HepG2 (cell line): ENCODE results near the gene KANK3. TPM values are rescaled to one million over a fixed set of nuclear protein-coding genes. Genes with fewer than 3 reads are reported as not detected.
A peak's percentile ranks its signal among the peaks of the same experiment; 100 is the strongest.

ENCODE experiments used
- AHDC1 ChIP-seq: sonication (generic); formaldehyde crosslinking; IDR thresholded peaks from 2 replicates; pipeline ENCODE4 v1.5.1; 2020; ENCODE audit warnings: mild to moderate bottlenecking, missing genetic modification reagents, borderline replicate concordance
- FIP1L1 ChIP-seq: fragments of 200-400 bp; formaldehyde crosslinking; IDR thresholded peaks from 2 replicates; pipeline ENCODE4 v1.6.1; 2018; ENCODE audit warnings: low read depth, mild to moderate bottlenecking, low read length, moderate library complexity, borderline replicate concordance; ENCODE audit not compliant: insufficient read depth
- GPN1 ChIP-seq: sonication (generic); formaldehyde crosslinking; IDR thresholded peaks from 2 replicates; pipeline ENCODE4 v1.5.1; 2020; ENCODE audit warnings: missing genetic modification reagents, borderline replicate concordance
- HHEX ChIP-seq: IDR thresholded peaks from 2 replicates; pipeline ENCODE4 v1.6.1; 2016; ENCODE audit warnings: control low read depth
- HMGXB3 ChIP-seq: sonication (generic); formaldehyde crosslinking; IDR thresholded peaks from 2 replicates; pipeline ENCODE4 v1.4.0; 2020; ENCODE audit warnings: missing genetic modification reagents, borderline replicate concordance
- HNF4G ChIP-seq, 2 experiments: sonication (generic) in 1 of 2; formaldehyde crosslinking in 1 of 2; IDR thresholded peaks; 2 replicates each; pipeline versions ENCODE4 v1.4.0 to v1.6.1; 2011 to 2020; ENCODE audit warnings: borderline replicate concordance in 2 of 2, low read depth in 2 of 2, mild to moderate bottlenecking in 2 of 2, low read length in 1 of 2, missing genetic modification reagents in 1 of 2, moderate library complexity in 1 of 2
- KAT8 ChIP-seq: IDR thresholded peaks from 2 replicates; pipeline ENCODE4 v1.6.1; 2016; ENCODE audit warnings: missing genetic modification reagents, missing compliant biosample characterization
- KDM4B ChIP-seq: sonication (generic); formaldehyde crosslinking; IDR thresholded peaks from 2 replicates; pipeline ENCODE4 v1.4.0; 2020; ENCODE audit warnings: missing genetic modification reagents
- MAZ ChIP-seq, 2 experiments: sonication (generic) in 1 of 2; formaldehyde crosslinking in 1 of 2; IDR thresholded peaks; 2 replicates each; pipeline versions ENCODE4 v1.5.0 to v1.6.1; 2012 to 2020; ENCODE audit warnings: low read depth in 2 of 2, mild to moderate bottlenecking in 2 of 2, borderline replicate concordance in 1 of 2, improper control_type of control experiment in 1 of 2, low read length in 1 of 2, missing genetic modification reagents in 1 of 2, moderate library complexity in 1 of 2
- NFE2 ChIP-seq: sonication (generic); formaldehyde crosslinking; IDR thresholded peaks from 2 replicates; pipeline ENCODE4 v1.4.0; 2020; ENCODE audit warnings: missing genetic modification reagents
- ZKSCAN8 ChIP-seq: IDR thresholded peaks from 2 replicates; pipeline ENCODE4 v1.6.1; 2016; ENCODE audit warnings: borderline replicate concordance, missing genetic modification reagents, missing compliant biosample characterization
- ZNF24 ChIP-seq: fragments of 450-650 bp; IDR thresholded peaks from 2 replicates; pipeline ENCODE4 v1.6.1; 2017; ENCODE audit warnings: antibody characterized with exemption, mild to moderate bottlenecking
- ZNF30 ChIP-seq: sonication (generic); formaldehyde crosslinking; IDR thresholded peaks from 2 replicates; pipeline ENCODE4 v1.5.0; 2020; ENCODE audit warnings: mild to moderate bottlenecking, missing genetic modification reagents
- ZNF772 ChIP-seq: sonication (generic); formaldehyde crosslinking; IDR thresholded peaks from 2 replicates; pipeline ENCODE4 v1.5.0; 2020; ENCODE audit warnings: mild to moderate bottlenecking, missing genetic modification reagents
- polyA plus RNA-seq, 8 experiments: library from polyadenylated mRNA; depleted of rRNA in 3 of 8; stranded (reverse) in 7 of 8; unstranded in 1 of 8; fragments of >200 nt; fragmentation: Illumina TruSeq in 4 of 8; extraction: Trizol in 4 of 8; gene quantifications; 2 replicates each; pipeline versions ENCODE4 v1.2.1 to v1.2.3, GENCODE V29; 2011 to 2016; ENCODE audit warnings: low read depth in 4 of 8, missing spikeins in 1 of 8, mixed read lengths in 1 of 8; ENCODE audit not compliant: insufficient read depth in 1 of 8
- total RNA-seq, 5 experiments: library from RNA; depleted of rRNA; stranded (reverse); fragments of >200 nt; fragmentation: Illumina TruSeq; extraction: Trizol; gene quantifications; 2 replicates each; pipeline ENCODE4 v1.2.3, GENCODE V29; 2016; ENCODE audit warnings: low read depth in 1 of 5

KANK3 gene
- total and polyA plus RNA-seq, 2 of the 13 experiments (the other 11 are each of a cell fraction or from before 2014, with no cell fraction given) = 0.15 to 0.20 TPM

- no peak for TF ChIP-seq HMGXB3 (CRISPR knock-in tag)
- no peak for TF ChIP-seq NFE2 (CRISPR knock-in tag)
- no peak for TF ChIP-seq FIP1L1
- no peak for TF ChIP-seq ZNF772
- TF ChIP-seq KDM4B (CRISPR knock-in tag) = no peak
- no peak for TF ChIP-seq HNF4G (IDR thresholded peaks at IDR 0.05; ENCODE audit: borderline replicate concordance, low read depth, low read length)
- TF ChIP-seq HNF4G (CRISPR knock-in tag; IDR thresholded peaks at IDR 0.05; ENCODE audit: borderline replicate concordance, low read depth) = no peak
- TF ChIP-seq AHDC1 = no peak
- no peak for TF ChIP-seq ZNF24
- no peak for TF ChIP-seq MAZ (IDR thresholded peaks at IDR 0.05; ENCODE audit: borderline replicate concordance, low read depth, low read length)
- TF ChIP-seq MAZ (CRISPR knock-in tag; IDR thresholded peaks at IDR 0.05; ENCODE audit: low read depth) = peak; percentile 70
- TF ChIP-seq ZKSCAN8 (CRISPR knock-in tag) = no peak
- no peak for TF ChIP-seq HHEX (CRISPR knock-in tag)
- TF ChIP-seq ZNF30 = no peak
- TF ChIP-seq KAT8 (CRISPR knock-in tag) = peak; percentile 46
- TF ChIP-seq GPN1 (CRISPR knock-in tag) = 0 out of 2 replicates have a peak, but pooled peaks have one; percentile 49
Measured at GRCh38 chr19:8389891-8390616, 47.0 kb upstream of the KANK3 start, which contains the start of gene RAB11B (continued).
